Central memory CD8-positive, alpha-beta T cell (primary cell): ENCODE results near the gene CES3.

Source experiments
- ATAC-seq: fragments of 150-1000 bp; cut with Tn5 transposase; replicated peaks from 2 replicates; pipeline ENCODE4 v1.10.0; 2022; ENCODE audit warnings: mild to moderate bottlenecking, moderate FRiP score, moderate number of reproducible peaks; ENCODE audit not compliant: poor library complexity, severe bottlenecking; ENCODE audit errors: extremely low read depth
- DNase-seq, 2 donors: peaks; one replicate each; pipeline ENCODE4 v3.0.0; 2021; ENCODE audit warnings: low spot score in 2 of 2
- H3K27ac Mint-ChIP-seq: one replicate; pipeline ENCODE4 v1.8.0; 2022; ENCODE audit warnings: low read depth, mild to moderate bottlenecking, moderate library complexity, mixed read lengths
- H3K27me3 Mint-ChIP-seq: one replicate; pipeline ENCODE4 v1.8.0; 2022; ENCODE audit warnings: mixed read lengths
- H3K36me3 Mint-ChIP-seq: one replicate; pipeline ENCODE4 v1.8.0; 2022; ENCODE audit warnings: mild to moderate bottlenecking, moderate library complexity, mixed read lengths; ENCODE audit not compliant: insufficient read depth
- H3K4me1 Mint-ChIP-seq: one replicate; pipeline ENCODE4 v1.8.0; 2022; ENCODE audit warnings: mixed read lengths
- H3K4me3 Mint-ChIP-seq: one replicate; pipeline ENCODE4 v1.8.0; 2022; ENCODE audit warnings: mild to moderate bottlenecking, moderate library complexity, mixed read lengths
- H3K9me3 Mint-ChIP-seq: one replicate; pipeline ENCODE4 v1.8.0; 2022; ENCODE audit warnings: mixed read lengths

CES3 gene

DNA sequence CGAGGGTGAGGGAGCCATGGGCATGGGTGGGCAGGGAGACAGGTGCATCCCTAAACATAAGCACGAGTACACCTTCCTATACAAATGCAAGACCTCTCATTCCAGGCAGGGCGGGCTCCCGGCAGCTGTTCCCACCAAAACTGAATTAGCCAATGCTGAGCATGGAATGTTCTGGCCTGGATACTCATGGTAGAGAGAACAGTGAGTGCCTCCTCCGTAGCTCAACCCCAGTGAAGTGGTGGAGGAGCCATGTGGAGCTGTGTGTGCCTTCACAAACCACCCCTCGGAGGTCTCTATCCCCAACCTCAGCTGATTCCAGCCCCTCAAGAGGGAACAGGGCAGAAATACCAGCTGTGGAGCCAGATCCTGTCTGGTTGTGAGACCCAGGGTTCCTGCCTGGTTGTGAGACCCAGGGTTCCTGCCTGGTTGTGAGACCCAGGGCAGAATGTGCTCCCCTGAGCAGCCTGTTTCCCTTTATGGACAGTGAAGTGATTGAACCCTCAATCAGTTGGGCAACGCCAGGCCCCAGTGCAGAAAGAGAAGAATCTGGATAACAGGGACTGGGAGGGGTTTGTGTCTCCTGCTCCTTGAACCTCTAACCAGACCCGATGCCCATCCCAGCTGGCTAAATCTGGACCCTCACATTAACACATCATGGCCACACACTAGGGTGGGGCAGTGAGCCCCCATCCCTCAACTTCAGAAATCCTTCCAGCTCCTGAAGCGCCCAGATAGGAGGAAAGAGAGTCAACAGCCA lies 40.0 kb upstream of the CES3 start:
- Mint-ChIP-seq H3K9me3 (no peaks in the 10 kb centered on the region), H3K4me3 (no peak overlapping the region), H3K36me3 (no peaks in the 10 kb centered on the region), H3K4me1 (peaks cover 12% of the 10 kb centered on the region), H3K27me3 (peaks cover 44% of the 10 kb centered on the region), H3K27ac (no peak overlapping the region)
- ATAC-seq: no peak
- DNase-seq: no peak

GRCh38 chr16:66921729-66922450 lies 39.2 kb upstream of the CES3 start:
- Mint-ChIP-seq H3K9me3 (no peaks in the 10 kb centered on the region), H3K27ac (no peak overlapping the region), H3K4me3 (no peak overlapping the region), H3K36me3 (no peaks in the 10 kb centered on the region), H3K4me1 (peaks cover 12% of the 10 kb centered on the region), H3K27me3 (peaks cover 51% of the 10 kb centered on the region)
- ATAC-seq (no peak), DNase-seq (no peak)

- no peaks in the 10 kb centered on the region for H3K36me3 Mint-ChIP-seq
- H3K27ac Mint-ChIP-seq: no peak overlapping the region
- DNase-seq (no peak), ATAC-seq (no peak)
- peaks cover 12% of the 10 kb centered on the region for H3K4me1 Mint-ChIP-seq
- H3K27me3 Mint-ChIP-seq: peaks cover 51% of the 10 kb centered on the region
- H3K4me3 Mint-ChIP-seq: no peak overlapping the region
- no peaks in the 10 kb centered on the region for H3K9me3 Mint-ChIP-seq
These were observed 37.8 kb upstream of the CES3 start for GRCh38 chr16:66923247-66923731.

GRCh38 chr16:66923866-66924265 lies 37.2 kb upstream of the CES3 start:
- H3K27ac Mint-ChIP-seq: no peak overlapping the region
- H3K4me3 Mint-ChIP-seq: no peak overlapping the region
- peaks cover 51% of the 10 kb centered on the region for H3K27me3 Mint-ChIP-seq
- no peaks in the 10 kb centered on the region for H3K36me3 Mint-ChIP-seq
- ATAC-seq (no peak), DNase-seq (no peak)
- H3K9me3 Mint-ChIP-seq: no peaks in the 10 kb centered on the region
- peaks cover 12% of the 10 kb centered on the region for H3K4me1 Mint-ChIP-seq

DNA sequence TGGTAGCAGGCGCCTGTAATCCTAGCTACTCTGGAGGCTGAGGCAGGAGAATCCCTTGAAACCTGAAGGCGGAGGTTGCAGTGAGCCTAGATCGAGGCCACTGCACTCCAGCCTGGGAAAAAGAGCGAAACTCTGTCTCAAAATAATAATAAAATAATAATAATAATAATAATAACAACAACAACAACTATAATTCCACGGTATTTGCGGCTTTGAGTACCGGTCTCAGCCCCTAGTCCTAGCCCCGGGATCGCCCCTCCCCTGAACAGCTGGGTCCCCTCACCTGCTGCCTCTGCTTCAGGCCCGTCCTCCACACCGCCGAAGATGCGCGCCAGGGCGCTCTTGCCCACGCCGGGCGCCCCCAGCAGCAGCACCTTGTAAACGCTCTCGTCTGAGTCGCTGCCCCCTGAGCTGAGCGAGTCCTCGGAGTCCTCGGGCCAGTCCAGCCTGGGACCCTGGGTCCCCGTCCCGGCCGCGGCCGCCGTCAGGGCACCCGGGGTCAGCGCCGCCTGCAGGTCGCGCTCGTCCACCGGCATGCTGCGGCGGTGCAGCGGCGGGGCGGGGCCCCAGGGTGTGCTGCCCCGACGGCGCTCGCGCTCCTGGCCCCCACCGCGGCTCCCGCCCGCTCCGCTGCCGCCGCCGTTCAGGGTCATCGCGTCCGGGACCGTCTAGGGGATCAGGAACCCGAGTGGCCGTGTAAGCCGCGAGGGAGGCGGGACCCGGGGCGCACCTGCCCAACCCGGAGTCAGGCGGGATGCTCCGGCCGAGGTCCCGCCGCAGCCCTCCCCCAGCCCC lies 36.3 kb upstream of the CES3 start:
- no peaks in the 10 kb centered on the region for H3K36me3 Mint-ChIP-seq
- peak in 1 of 2 donors; percentile 13 for DNase-seq
- peak overlapping the region; percentile 73 for H3K4me3 Mint-ChIP-seq
- peaks cover 51% of the 10 kb centered on the region for H3K27me3 Mint-ChIP-seq
- H3K9me3 Mint-ChIP-seq: no peaks in the 10 kb centered on the region
- peaks cover 12% of the 10 kb centered on the region for H3K4me1 Mint-ChIP-seq
- ATAC-seq: peak; percentile 67
- no peak overlapping the region for H3K27ac Mint-ChIP-seq

- H3K36me3 Mint-ChIP-seq: no peaks in the 10 kb centered on the region
- H3K9me3 Mint-ChIP-seq: no peaks in the 10 kb centered on the region
- DNase-seq (no peak), ATAC-seq (no peak)
- peak within 1 kb of the TSS; percentile 73 for H3K4me3 Mint-ChIP-seq
- H3K4me1 Mint-ChIP-seq: peaks cover 12% of the 10 kb centered on the region
- H3K27me3 Mint-ChIP-seq: peaks cover 51% of the 10 kb centered on the region
- no peak within 1 kb of the TSS for H3K27ac Mint-ChIP-seq
These were observed 35.7 kb upstream of the CES3 start, which contains the start of gene RRAD for GRCh38 chr16:66925322-66925840. TSS of gene RRAD (minus strand) at chr16:66925535. CDS start at chr16:66925179, 356 bp downstream.

DNA sequence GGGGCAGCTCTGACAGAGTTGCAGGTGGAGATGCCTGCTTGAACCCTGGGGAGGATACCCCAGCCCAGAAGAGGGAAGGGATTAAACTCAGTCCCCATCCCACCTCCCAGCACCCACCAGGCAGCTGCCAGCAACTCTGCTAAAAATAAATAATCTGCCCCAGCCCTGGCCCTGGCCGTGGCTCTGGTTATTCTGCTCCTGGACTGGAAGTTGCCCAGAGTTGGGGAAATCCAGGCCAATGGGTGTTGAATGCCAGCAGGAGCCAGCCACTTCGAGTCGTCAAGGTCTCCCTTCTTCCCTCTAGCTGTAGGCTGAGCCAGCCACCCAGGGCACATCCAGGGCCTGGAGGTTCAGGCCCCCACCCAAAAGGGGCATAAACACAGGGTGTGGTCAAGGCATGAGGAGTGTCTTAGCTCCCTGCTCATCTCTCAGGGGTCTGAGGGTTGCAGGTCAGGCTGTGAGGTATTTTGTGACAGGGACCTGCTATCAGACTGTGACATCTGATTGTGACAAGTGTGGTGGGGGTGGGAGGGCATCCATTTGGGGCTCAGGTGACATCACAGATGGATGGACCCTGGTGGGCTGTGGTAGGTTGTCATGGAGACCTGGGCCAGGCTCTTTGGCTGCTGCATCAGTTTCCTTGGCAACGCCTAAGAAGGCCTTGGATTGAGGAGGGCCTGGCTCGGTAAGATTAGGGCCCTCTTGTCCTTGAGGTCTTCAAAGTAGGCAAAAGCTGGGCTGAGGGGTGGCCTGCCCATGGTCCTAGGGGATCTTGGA lies 34.7 kb upstream of the CES3 start:
- H3K27ac Mint-ChIP-seq: no peak overlapping the region
- DNase-seq: no peak
- H3K9me3 Mint-ChIP-seq: no peaks in the 10 kb centered on the region
- H3K4me3 Mint-ChIP-seq: peak overlapping the region; percentile 73
- no peaks in the 10 kb centered on the region for H3K36me3 Mint-ChIP-seq
- ATAC-seq: no peak
- H3K4me1 Mint-ChIP-seq: peaks cover 13% of the 10 kb centered on the region
- H3K27me3 Mint-ChIP-seq: peaks cover 46% of the 10 kb centered on the region

- Mint-ChIP-seq H3K4me1 (peaks cover 20% of the 10 kb centered on the region), H3K36me3 (no peaks in the 10 kb centered on the region), H3K4me3 (no peak overlapping the region), H3K9me3 (no peaks in the 10 kb centered on the region), H3K27ac (no peak overlapping the region), H3K27me3 (peaks cover 41% of the 10 kb centered on the region)
- DNase-seq (no peak), ATAC-seq (no peak)
These were observed 34.1 kb upstream of the CES3 start for GRCh38 chr16:66926961-66927436.

- Mint-ChIP-seq H3K4me1 (peaks cover 31% of the 10 kb centered on the region), H3K36me3 (peaks cover 6% of the 10 kb centered on the region), H3K9me3 (no peaks in the 10 kb centered on the region), H3K27ac (no peak overlapping the region), H3K27me3 (peaks cover 37% of the 10 kb centered on the region), H3K4me3 (no peak overlapping the region)
- DNase-seq: no peak
- no peak for ATAC-seq
These were observed 33.0 kb upstream of the CES3 start for GRCh38 chr16:66927918-66928649.

DNA sequence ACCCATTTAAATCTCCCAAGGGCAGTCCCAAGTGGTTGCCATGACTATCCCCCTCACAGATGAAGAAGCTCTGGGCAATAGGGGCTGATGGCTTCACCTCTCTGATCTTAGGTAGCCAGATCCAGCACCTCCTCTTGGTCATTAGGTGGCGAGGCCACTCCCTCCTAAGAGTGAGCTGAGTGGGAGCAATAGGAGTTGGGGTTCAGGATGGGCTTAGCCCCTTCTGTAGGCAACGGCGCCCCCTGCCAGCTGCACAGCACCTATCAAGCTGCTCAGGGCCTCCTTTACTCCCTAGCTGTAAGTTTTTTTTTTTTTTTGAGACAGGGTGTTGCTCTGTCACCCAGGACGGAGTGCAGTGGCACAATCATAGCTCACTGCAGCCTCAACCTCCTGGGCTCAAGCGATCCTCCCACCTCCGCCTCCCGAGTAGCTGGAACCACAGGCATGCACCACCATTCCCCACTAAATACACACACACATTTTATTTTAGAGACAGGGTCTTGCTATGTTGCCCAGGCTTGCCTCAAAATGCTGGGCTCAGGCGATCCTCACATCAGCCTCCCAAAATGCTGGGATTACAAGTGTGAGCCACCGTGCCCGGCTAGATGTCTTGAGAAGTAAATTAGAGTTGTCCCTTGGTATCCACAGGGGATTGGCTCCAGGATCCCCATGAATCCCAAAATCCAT lies 32.2 kb upstream of the CES3 start:
- ATAC-seq (no peak), DNase-seq (no peak)
- Mint-ChIP-seq H3K4me3 (no peak overlapping the region), H3K36me3 (peaks cover 10% of the 10 kb centered on the region), H3K27me3 (peaks cover 29% of the 10 kb centered on the region), H3K27ac (no peak overlapping the region), H3K4me1 (peaks cover 36% of the 10 kb centered on the region), H3K9me3 (no peaks in the 10 kb centered on the region)

- Mint-ChIP-seq H3K4me1 (peaks cover 44% of the 10 kb centered on the region), H3K4me3 (no peak overlapping the region), H3K27me3 (peaks cover 16% of the 10 kb centered on the region), H3K27ac (no peak overlapping the region), H3K9me3 (no peaks in the 10 kb centered on the region), H3K36me3 (peaks cover 18% of the 10 kb centered on the region)
- DNase-seq (no peak), ATAC-seq (no peak)
These were observed 30.9 kb upstream of the CES3 start for GRCh38 chr16:66930189-66930588.
